NCI-H1436 treated with DMSO at 0.1 percent for 48 hours (cell line): ENCODE results near the gene INPP4B.

Experiments used
- DNase-seq: peaks from one replicate; lab custom pipeline; 2025; lab: John Stamatoyannopoulos, UW

INPP4B gene

GRCh38 chr4:142846108-142846728 is at the start of gene INPP4B:
Gene INPP4B, minus strand, starts transcription at chr4:142846301.
- no peak for DNase-seq

GRCh38 chr4:142893012-142893411 is 46.9 kb upstream of the INPP4B start:
- no peak for DNase-seq

- no peak for DNase-seq
Observed at GRCh38 chr4:142886566-142886965, 40.5 kb upstream of the INPP4B start.

- DNase-seq, result no peak
Observed at GRCh38 chr4:142883040-142883832, 37.1 kb upstream of the INPP4B start.

GRCh38 chr4:142882159-142882558 is 36.1 kb upstream of the INPP4B start:
- no peak for DNase-seq

GRCh38 chr4:142881331-142881730 is 35.2 kb upstream of the INPP4B start:
- no peak for DNase-seq

GRCh38 chr4:142875117-142875516 is 29.0 kb upstream of the INPP4B start:
- no peak for DNase-seq

- no peak for DNase-seq
Observed at GRCh38 chr4:142874684-142875083, 28.6 kb upstream of the INPP4B start.

GRCh38 chr4:142866685-142867084 is 20.6 kb upstream of the INPP4B start:
- DNase-seq, result no peak

- DNase-seq, result no peak
Observed at GRCh38 chr4:142861351-142861750, 15.2 kb upstream of the INPP4B start.

GRCh38 chr4:142858965-142859364 is 12.9 kb upstream of the INPP4B start:
- no peak for DNase-seq

GRCh38 chr4:142858446-142858845 is 12.3 kb upstream of the INPP4B start:
- DNase-seq, result no peak

- no peak for DNase-seq
Observed at GRCh38 chr4:142856576-142856975, 10.5 kb upstream of the INPP4B start.

- DNase-seq, result no peak
Observed at GRCh38 chr4:142850478-142850877, 4.4 kb upstream of the INPP4B start.

- DNase-seq, result no peak
Observed at GRCh38 chr4:142846729-142847596, 862 bp upstream of the INPP4B start.

- DNase-seq, result no peak
Observed at GRCh38 chr4:142845293-142846107, 601 bp downstream of the INPP4B start.

GRCh38 chr4:142844782-142845181 is 1.3 kb downstream of the INPP4B start:
- DNase-seq, result no peak

GRCh38 chr4:142840516-142841123 is 5.5 kb downstream of the INPP4B start:
- no peak for DNase-seq

- DNase-seq, result no peak
Observed at GRCh38 chr4:142838778-142839177, 7.3 kb downstream of the INPP4B start.

- no peak for DNase-seq
Observed at GRCh38 chr4:142832022-142832421, 14.1 kb downstream of the INPP4B start.

GRCh38 chr4:142826503-142827241 is 19.4 kb downstream of the INPP4B start:
- DNase-seq, result no peak
